ENCODE measurements around the gene TMEM59L.
A peak's percentile ranks its signal among the peaks of the same experiment; 100 is the strongest.

The TMEM59L gene

GRCh38 chr19:18607226-18608101, 5.2 kb upstream of the TMEM59L start:
- H3K4me3 ChIP-seq (ENCODE audit: low read depth, low read length): 0 out of 2 replicates have a peak overlapping the region, but pooled peaks have one; percentile 8
- no peak for TF ChIP-seq CTCF (IDR thresholded peaks at IDR 0.05; ENCODE audit: low read depth, low read length)

- H3K4me3 ChIP-seq (ENCODE audit: low read depth, low read length): no peak overlapping the region
- TF ChIP-seq CTCF (IDR thresholded peaks at IDR 0.05; ENCODE audit: low read depth, low read length): no peak
These were observed 4.4 kb upstream of the TMEM59L start for GRCh38 chr19:18608102-18608804.

DNA sequence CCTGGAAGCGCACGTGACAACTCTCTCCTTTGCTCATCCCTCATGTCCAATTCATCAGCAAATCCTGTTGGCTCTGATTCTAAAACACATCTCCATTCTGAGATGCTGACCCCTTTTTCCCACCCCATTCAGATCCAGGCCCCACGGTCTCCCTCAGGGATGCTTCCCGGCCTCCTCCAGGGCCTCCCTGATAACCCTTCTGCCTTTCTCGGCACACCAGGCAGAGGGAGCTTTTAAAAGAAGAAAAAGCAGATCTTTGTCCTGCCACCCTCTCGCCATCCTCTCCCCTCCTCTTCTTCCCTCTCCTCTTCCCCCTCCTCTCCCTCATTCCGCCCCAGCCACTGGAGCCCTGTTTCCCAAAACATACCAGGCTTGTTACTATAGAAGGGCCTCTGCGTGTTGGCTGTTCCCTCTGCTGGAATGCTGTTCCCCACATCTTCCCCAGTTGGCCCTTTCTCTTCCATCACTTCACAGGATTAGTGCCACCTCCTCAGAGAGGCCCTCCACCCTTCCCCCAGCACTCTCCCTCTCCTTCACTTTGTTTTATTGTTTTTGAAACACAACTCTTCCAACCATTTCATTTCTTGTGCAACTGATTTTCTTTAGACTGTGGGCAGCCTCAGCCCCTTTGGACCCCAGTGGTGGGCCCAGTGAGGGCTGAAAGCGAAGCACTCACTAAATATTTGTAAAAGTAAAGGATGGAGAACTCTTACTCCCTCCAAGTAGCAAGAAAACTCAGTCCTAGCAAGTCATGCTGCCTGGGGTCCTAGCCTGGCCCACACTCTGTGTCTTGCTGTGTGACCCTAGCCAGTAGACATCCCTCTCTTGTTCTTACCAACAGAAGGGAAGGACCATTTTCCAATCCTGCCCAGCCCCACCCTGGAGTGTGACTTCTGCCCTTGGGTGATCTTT, 3.6 kb upstream of the TMEM59L start:
- no peak for TF ChIP-seq CTCF (IDR thresholded peaks at IDR 0.05; ENCODE audit: low read depth, low read length)
- no peak overlapping the region for H3K4me3 ChIP-seq (ENCODE audit: low read depth, low read length)

- H3K4me3 ChIP-seq (ENCODE audit: low read depth, low read length): no peak overlapping the region
- TF ChIP-seq CTCF (IDR thresholded peaks at IDR 0.05; ENCODE audit: low read depth, low read length): no peak
These were observed 3.0 kb upstream of the TMEM59L start for GRCh38 chr19:18609717-18610051.

GRCh38 chr19:18610245-18610555, 2.5 kb upstream of the TMEM59L start:
- no peak for TF ChIP-seq CTCF (IDR thresholded peaks at IDR 0.05; ENCODE audit: low read depth, low read length)
- H3K4me3 ChIP-seq (ENCODE audit: low read depth, low read length): no peak overlapping the region

- TF ChIP-seq CTCF (IDR thresholded peaks at IDR 0.05; ENCODE audit: low read depth, low read length): no peak
- H3K4me3 ChIP-seq (ENCODE audit: low read depth, low read length): no peak overlapping the region
These were observed 1.9 kb upstream of the TMEM59L start for GRCh38 chr19:18610556-18611326.

Data from WI38 (cell line).